K562 (cell line): ENCODE data around the gene BACE2. TPM values are rescaled to one million over a fixed set of nuclear protein-coding genes. Genes with fewer than 3 reads are reported as not detected.

Experiments
- CHD7 ChIP-seq: fragments of 200-600 bp; sonication (generic); IDR thresholded peaks from one replicate; pipeline ENCODE4 v1.6.1; 2012; ENCODE audit warnings: mild to moderate bottlenecking, low read depth, low read length, inconsistent platforms
- FOXA3 ChIP-seq, 2 experiments: fragments of 450-650 bp in 1 of 2; sonication (generic) in 1 of 2; formaldehyde crosslinking; IDR thresholded peaks in 1 of 2; conservative IDR thresholded peaks in 1 of 2; 2 replicates each; pipeline versions ENCODE4 v1.4.0 to v1.8.0; 2020 to 2022; ENCODE audit warnings: mild to moderate bottlenecking in 2 of 2, missing genetic modification reagents in 1 of 2
- KAT7 ChIP-seq: sonication (generic); formaldehyde crosslinking; IDR thresholded peaks from 2 replicates; pipeline ENCODE4 v1.8.0; 2022; ENCODE audit warnings: missing genetic modification reagents, mild to moderate bottlenecking, borderline replicate concordance
- NR2C1 ChIP-seq, 2 experiments: fragments of 450-650 bp; IDR thresholded peaks; 2 replicates each; pipeline ENCODE4 v1.6.1; 2017; ENCODE audit warnings: mild to moderate bottlenecking in 2 of 2, antibody characterized with exemption in 1 of 2, inconsistent platforms in 1 of 2, missing compliant biosample characterization in 1 of 2, missing genetic modification characterization in 1 of 2
- TCF3 ChIP-seq: sonication (generic); formaldehyde crosslinking; IDR thresholded peaks from 2 replicates; pipeline ENCODE4 v1.4.0; 2020; ENCODE audit warnings: mild to moderate bottlenecking, missing genetic modification reagents
- TCFL5 ChIP-seq: fragments of 250-450 bp; sonication (Bioruptor Pico); conservative IDR thresholded peaks from 2 replicates; pipeline ENCODE4 v1.6.1; 2021; ENCODE audit warnings: mild to moderate bottlenecking, moderate library complexity, matching md5 sums
- THRAP3 ChIP-seq: fragments of 450-650 bp; IDR thresholded peaks from 2 replicates; pipeline ENCODE4 v1.6.1; 2016; ENCODE audit warnings: mild to moderate bottlenecking, inconsistent platforms, borderline replicate concordance
- VEZF1 ChIP-seq: fragments of 200-800 bp; sonication (Bioruptor generic); IDR thresholded peaks from 2 replicates; pipeline ENCODE4 v1.6.1; 2017; ENCODE audit warnings: missing genetic modification characterization, missing compliant biosample characterization
- ZNF124 ChIP-seq: sonication (generic); formaldehyde crosslinking; IDR thresholded peaks from 2 replicates; pipeline ENCODE4 v1.8.1; 2022; ENCODE audit warnings: missing genetic modification reagents
- ZNF165 ChIP-seq: fragments of 250-450 bp; sonication (Bioruptor Pico); IDR thresholded peaks from 2 replicates; pipeline ENCODE4 v1.4.0; 2020; ENCODE audit warnings: borderline replicate concordance
- polyA plus RNA-seq, 8 experiments: library from polyadenylated mRNA; depleted of rRNA in 4 of 8; stranded (reverse) in 5 of 8; unstranded in 3 of 8; fragments of >200 nt; fragmentation: Nextera tagmentation in 2 of 8; fragmentation: Illumina TruSeq in 1 of 8; extraction: Ambion mirVana in 2 of 8; extraction: Trizol in 1 of 8; gene quantifications; 2 replicates each; pipeline versions ENCODE4 v1.2.1 to v1.2.3, GENCODE V29; 2011 to 2014; ENCODE audit warnings: inconsistent platforms in 1 of 8, missing spikeins in 1 of 8
- total RNA-seq, 7 experiments: library from RNA; depleted of rRNA in 6 of 7; stranded (reverse); fragments of >200 nt in 6 of 7; fragmentation: Illumina TruSeq in 2 of 7; extraction: Trizol in 2 of 7; gene quantifications; 2 replicates each; pipeline versions ENCODE4 v1.2.1 to v1.2.3, GENCODE V29; 2011 to 2021; ENCODE audit warnings: low replicate concordance in 1 of 7

Gene BACE2
- total and polyA plus RNA-seq, 9 of the 15 experiments (the other 6 are each of a cell fraction or from before 2014, with no cell fraction given) = 0.05 to 0.24 (median 0.15) TPM; not detected in 2

- TF ChIP-seq ZNF124 (CRISPR knock-in tag) (no peak), ZNF165 (CRISPR knock-in tag) (no peak), NR2C1 (IDR thresholded peaks at IDR 0.05) (no peak), NR2C1 (tag; IDR thresholded peaks at IDR 0.05) (no peak), THRAP3 (no peak), KAT7 (no peak), CHD7 (no peak), FOXA3 (CRISPR knock-in tag; conservative IDR thresholded peaks at IDR 0.05 in 1 of 2, IDR thresholded peaks at IDR 0.05 in 1 of 2) (peak in 1 of 2 experiments; percentile 53; a peak in 2 of 4 replicates), TCFL5 (CRISPR knock-in tag) (no peak), VEZF1 (CRISPR knock-in tag) (0 out of 2 replicates have a peak, but pooled peaks have one; percentile 18), TCF3 (CRISPR knock-in tag) (peak; percentile 17; the same call in 1 of the 2 replicates)
Measured at GRCh38 chr21:41247561-41248545, 79.9 kb downstream of the BACE2 start (continued).
